GM23338 (cell line): ENCODE measurements around the gene MYNN. TPM values are rescaled to one million over a fixed set of nuclear protein-coding genes. Genes with fewer than 3 reads are reported as not detected.

ENCODE experiments used
- ATAC-seq: fragments of 200-7000 bp; cut with Tn5 transposase; 3 replicates; pipeline ENCODE4 v1.9.1; 2020
- DNase-seq: peaks from one replicate; pipeline ENCODE4 v3.0.0-alpha.2; 2015; ENCODE audit warnings: low spot score
- H2AFZ ChIP-seq: fragments of 200-600 bp; sonication (generic); 2 replicates; pipeline ENCODE4 v1.8.0; 2016; ENCODE audit warnings: antibody characterized with exemption, mild to moderate bottlenecking, moderate library complexity
- H3F3A ChIP-seq: fragments of 200-600 bp; sonication (generic); replicated peaks from 2 replicates; pipeline ENCODE4 v1.8.0; 2017; ENCODE audit warnings: antibody characterized with exemption, mixed run types, low read depth
- H3K27ac ChIP-seq: fragments of 200-600 bp; sonication (generic); 2 replicates; pipeline ENCODE4 v1.6.1; 2016; ENCODE audit warnings: low read depth
- H3K27me3 ChIP-seq: fragments of 200-600 bp; sonication (generic); 2 replicates; pipeline ENCODE4 v1.8.0; 2016; ENCODE audit warnings: mild to moderate bottlenecking, mixed run types, moderate library complexity; ENCODE audit not compliant: insufficient read depth
- H3K36me3 ChIP-seq: fragments of 200-600 bp; sonication (generic); 2 replicates; pipeline ENCODE4 v1.8.0; 2016; ENCODE audit warnings: mild to moderate bottlenecking; ENCODE audit not compliant: insufficient read depth
- H3K4me1 ChIP-seq: fragments of 200-600 bp; sonication (generic); 2 replicates; pipeline ENCODE4 v1.8.0; 2016; ENCODE audit warnings: mild to moderate bottlenecking, moderate library complexity; ENCODE audit not compliant: insufficient read depth
- H3K4me2 ChIP-seq: fragments of 200-600 bp; sonication (generic); 2 replicates; pipeline ENCODE4 v1.7.1; 2017; ENCODE audit warnings: mixed run types
- H3K4me3 ChIP-seq: fragments of 200-600 bp; sonication (generic); 2 replicates; pipeline ENCODE4 v1.6.1; 2016; ENCODE audit warnings: mixed run types
- H3K79me2 ChIP-seq: fragments of 200-600 bp; sonication (generic); replicated peaks from 2 replicates; pipeline ENCODE4 v1.8.0; 2017; ENCODE audit warnings: mild to moderate bottlenecking; ENCODE audit not compliant: insufficient read depth
- H3K9me2 ChIP-seq: fragments of 200-600 bp; sonication (generic); 2 replicates; pipeline ENCODE4 v1.8.0; 2017; ENCODE audit not compliant: insufficient read depth
- H4K20me1 ChIP-seq: fragments of 200-600 bp; sonication (generic); replicated peaks from 2 replicates; pipeline ENCODE4 v1.8.0; 2017; ENCODE audit warnings: mild to moderate bottlenecking; ENCODE audit not compliant: insufficient read depth
- H3K27ac Mint-ChIP-seq: 2 replicates; pipeline ENCODE4 v1.8.0; 2020; ENCODE audit warnings: inconsistent platforms, mild to moderate bottlenecking, moderate library complexity, mixed read lengths
- H3K27me3 Mint-ChIP-seq: 3 replicates; pipeline ENCODE4 v1.8.0; 2022; ENCODE audit warnings: low read depth, mild to moderate bottlenecking, moderate library complexity, mixed read lengths, inconsistent platforms; ENCODE audit not compliant: insufficient read depth, poor library complexity
- H3K36me3 Mint-ChIP-seq: 3 replicates; pipeline ENCODE4 v1.8.0; 2021; ENCODE audit warnings: low read depth, mild to moderate bottlenecking, inconsistent platforms, moderate library complexity, mixed read lengths
- H3K4me1 Mint-ChIP-seq: 3 replicates; pipeline ENCODE4 v1.8.0; 2020; ENCODE audit warnings: mild to moderate bottlenecking, inconsistent platforms, mixed read lengths
- H3K4me3 Mint-ChIP-seq: 3 replicates; pipeline ENCODE4 v1.8.0; 2021; ENCODE audit warnings: moderate library complexity, mild to moderate bottlenecking, inconsistent platforms, mixed read lengths
- H3K9me3 Mint-ChIP-seq: 3 replicates; pipeline ENCODE4 v1.8.0; 2020; ENCODE audit warnings: moderate library complexity, mild to moderate bottlenecking, inconsistent platforms, mixed read lengths
- CREB1 ChIP-seq: fragments of 250-450 bp; sonication (Bioruptor Pico); IDR thresholded peaks from 2 replicates; pipeline ENCODE4 v1.5.0; 2020; ENCODE audit warnings: low read depth, mild to moderate bottlenecking, moderate library complexity
- CTCF ChIP-seq, 2 experiments: fragments of 200-600 bp in 1 of 2; sonication (generic) in 1 of 2; conservative IDR thresholded peaks; 2 replicates each; pipeline versions ENCODE4 v1.5.1 to v1.6.1; 2016 to 2017; ENCODE audit warnings: antibody characterized with exemption in 2 of 2, low read depth in 2 of 2, mild to moderate bottlenecking in 2 of 2, moderate library complexity in 1 of 2
- EZH2 ChIP-seq: fragments of 200-600 bp; sonication (generic); IDR thresholded peaks from one replicate; pipeline ENCODE4 v1.8.0; 2017; ENCODE audit warnings: antibody characterized with exemption, mild to moderate bottlenecking, low read depth; ENCODE audit not compliant: unreplicated experiment
- EZH2phosphoT487 ChIP-seq: fragments of 200-600 bp; sonication (generic); IDR thresholded peaks from one replicate; pipeline ENCODE4 v1.8.1; 2018; ENCODE audit warnings: antibody characterized with exemption; ENCODE audit not compliant: unreplicated experiment
- JUNB ChIP-seq: IDR thresholded peaks from one replicate; pipeline ENCODE4 v1.6.1; 2016; ENCODE audit warnings: antibody characterized with exemption; ENCODE audit not compliant: unreplicated experiment
- NANOG ChIP-seq: IDR thresholded peaks from 2 replicates; pipeline ENCODE4 v1.6.1; 2016; ENCODE audit warnings: antibody characterized with exemption, borderline replicate concordance
- POLR2AphosphoS5 ChIP-seq: IDR thresholded peaks from 2 replicates; pipeline ENCODE4 v1.6.1; 2016; ENCODE audit warnings: antibody characterized with exemption, low read depth
- STAT1 ChIP-seq: IDR thresholded peaks from one replicate; pipeline ENCODE4 v1.6.1; 2016; ENCODE audit warnings: antibody characterized with exemption; ENCODE audit not compliant: unreplicated experiment
- ZNF114 ChIP-seq: fragments of 250-450 bp; sonication (Bioruptor Pico); IDR thresholded peaks from 2 replicates; pipeline ENCODE4 v1.5.0; 2020; ENCODE audit warnings: mild to moderate bottlenecking, moderate library complexity
- polyA plus RNA-seq: library from polyadenylated mRNA; unstranded; fragments of >200 nt; fragmentation: Nextera tagmentation; extraction: Ambion mirVana; gene quantifications from 2 replicates; pipeline ENCODE4 v1.2.1, GENCODE V29; 2016
- total RNA-seq: library from RNA; depleted of rRNA; stranded (reverse); fragments of >200 nt; shearing (Covaris generic); gene quantifications from 2 replicates; pipeline ENCODE4 v1.2.3, GENCODE V29; 2014
- TF ChIP-seq, protein P1 (sequence below): IDR thresholded peaks from one replicate; pipeline ENCODE4 v1.6.1; 2018; ENCODE audit warnings: antibody characterized with exemption; ENCODE audit not compliant: unreplicated experiment
- TF ChIP-seq, protein P2 (sequence below): fragments of 250-450 bp; sonication (Bioruptor Pico); IDR thresholded peaks from 2 replicates; pipeline ENCODE4 v1.5.0; 2020; ENCODE audit warnings: mild to moderate bottlenecking, moderate library complexity

The MYNN gene
- total and polyA plus RNA-seq, 2 experiments from 2014 or later, result 14.2 to 19.4 TPM

- Mint-ChIP-seq H3K4me3 (no peak overlapping the region), H3K36me3 (peaks cover 30% of the 10 kb centered on the region; the same call in 2 of the 3 replicates), H3K9me3 (no peaks in the 10 kb centered on the region), H3K27ac (no peak overlapping the region), H3K27me3 (peaks cover under 1% of the 10 kb centered on the region), H3K4me1 (no peaks in the 10 kb centered on the region)
- no peak for TF ChIP-seq JUNB
- TF ChIP-seq EZH2, result no peak
- no peak for TF ChIP-seq POLR2AphosphoS5
- H3K4me3 ChIP-seq, result no peak overlapping the region
- no peaks in the 10 kb centered on the region for H3K27me3 ChIP-seq
- no peaks in the 10 kb centered on the region for H4K20me1 ChIP-seq
- H3K27ac ChIP-seq, result no peak overlapping the region
- H3K4me1 ChIP-seq, result no peaks in the 10 kb centered on the region
- H3F3A ChIP-seq, result no peaks in the 10 kb centered on the region
- no peak overlapping the region for H2AFZ ChIP-seq
- ATAC-seq (no peak), DNase-seq (no peak)
- no peaks in the 10 kb centered on the region for H3K9me2 ChIP-seq
- peaks cover 36% of the 10 kb centered on the region for H3K36me3 ChIP-seq
- H3K4me2 ChIP-seq, result no peak overlapping the region
- H3K79me2 ChIP-seq, result no peaks in the 10 kb centered on the region
These were observed 14.6 kb downstream of the MYNN start for GRCh38 chr3:169787791-169788190.

DNA sequence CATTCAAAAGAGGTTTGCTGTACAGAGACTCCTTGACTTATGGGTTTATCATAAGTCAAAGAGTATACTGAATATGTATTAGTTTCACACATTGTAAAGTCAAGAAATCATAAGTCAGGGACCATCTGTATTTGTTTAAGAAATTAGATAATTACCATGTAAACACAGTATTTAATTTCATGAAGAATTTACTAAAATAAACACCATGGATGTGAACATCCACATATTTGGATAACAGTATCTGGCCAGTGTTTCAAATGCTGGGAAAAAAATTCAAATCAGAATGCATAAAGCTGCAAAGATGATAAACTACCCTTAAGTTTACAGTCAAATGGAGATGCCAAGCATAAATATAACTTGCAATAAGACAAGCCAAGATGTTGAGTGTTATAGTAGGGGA lies 17.0 kb downstream of the MYNN start:
- Histone ChIP-seq H3K27ac (no peak overlapping the region), H3K4me1 (no peaks in the 10 kb centered on the region), H3K4me3 (no peak overlapping the region), H2AFZ (no peak overlapping the region), H3K4me2 (no peak overlapping the region), H3K9me2 (no peaks in the 10 kb centered on the region), H3K36me3 (peaks cover 14% of the 10 kb centered on the region), H4K20me1 (no peaks in the 10 kb centered on the region), H3K27me3 (no peaks in the 10 kb centered on the region), H3F3A (no peaks in the 10 kb centered on the region), H3K79me2 (no peaks in the 10 kb centered on the region)
- TF ChIP-seq, protein P1, sequence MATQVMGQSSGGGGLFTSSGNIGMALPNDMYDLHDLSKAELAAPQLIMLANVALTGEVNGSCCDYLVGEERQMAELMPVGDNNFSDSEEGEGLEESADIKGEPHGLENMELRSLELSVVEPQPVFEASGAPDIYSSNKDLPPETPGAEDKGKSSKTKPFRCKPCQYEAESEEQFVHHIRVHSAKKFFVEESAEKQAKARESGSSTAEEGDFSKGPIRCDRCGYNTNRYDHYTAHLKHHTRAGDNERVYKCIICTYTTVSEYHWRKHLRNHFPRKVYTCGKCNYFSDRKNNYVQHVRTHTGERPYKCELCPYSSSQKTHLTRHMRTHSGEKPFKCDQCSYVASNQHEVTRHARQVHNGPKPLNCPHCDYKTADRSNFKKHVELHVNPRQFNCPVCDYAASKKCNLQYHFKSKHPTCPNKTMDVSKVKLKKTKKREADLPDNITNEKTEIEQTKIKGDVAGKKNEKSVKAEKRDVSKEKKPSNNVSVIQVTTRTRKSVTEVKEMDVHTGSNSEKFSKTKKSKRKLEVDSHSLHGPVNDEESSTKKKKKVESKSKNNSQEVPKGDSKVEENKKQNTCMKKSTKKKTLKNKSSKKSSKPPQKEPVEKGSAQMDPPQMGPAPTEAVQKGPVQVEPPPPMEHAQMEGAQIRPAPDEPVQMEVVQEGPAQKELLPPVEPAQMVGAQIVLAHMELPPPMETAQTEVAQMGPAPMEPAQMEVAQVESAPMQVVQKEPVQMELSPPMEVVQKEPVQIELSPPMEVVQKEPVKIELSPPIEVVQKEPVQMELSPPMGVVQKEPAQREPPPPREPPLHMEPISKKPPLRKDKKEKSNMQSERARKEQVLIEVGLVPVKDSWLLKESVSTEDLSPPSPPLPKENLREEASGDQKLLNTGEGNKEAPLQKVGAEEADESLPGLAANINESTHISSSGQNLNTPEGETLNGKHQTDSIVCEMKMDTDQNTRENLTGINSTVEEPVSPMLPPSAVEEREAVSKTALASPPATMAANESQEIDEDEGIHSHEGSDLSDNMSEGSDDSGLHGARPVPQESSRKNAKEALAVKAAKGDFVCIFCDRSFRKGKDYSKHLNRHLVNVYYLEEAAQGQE, result no peak
- TF ChIP-seq NANOG (no peak), EZH2 (no peak), ZNF114 (CRISPR knock-in tag) (no peak), CTCF (conservative IDR thresholded peaks at IDR 0.05; ENCODE audit: low read depth in 2 of 2) (no peak), STAT1 (no peak), CREB1 (CRISPR knock-in tag) (no peak), JUNB (no peak), POLR2AphosphoS5 (no peak), EZH2phosphoT487 (no peak)
- TF ChIP-seq, protein P2, sequence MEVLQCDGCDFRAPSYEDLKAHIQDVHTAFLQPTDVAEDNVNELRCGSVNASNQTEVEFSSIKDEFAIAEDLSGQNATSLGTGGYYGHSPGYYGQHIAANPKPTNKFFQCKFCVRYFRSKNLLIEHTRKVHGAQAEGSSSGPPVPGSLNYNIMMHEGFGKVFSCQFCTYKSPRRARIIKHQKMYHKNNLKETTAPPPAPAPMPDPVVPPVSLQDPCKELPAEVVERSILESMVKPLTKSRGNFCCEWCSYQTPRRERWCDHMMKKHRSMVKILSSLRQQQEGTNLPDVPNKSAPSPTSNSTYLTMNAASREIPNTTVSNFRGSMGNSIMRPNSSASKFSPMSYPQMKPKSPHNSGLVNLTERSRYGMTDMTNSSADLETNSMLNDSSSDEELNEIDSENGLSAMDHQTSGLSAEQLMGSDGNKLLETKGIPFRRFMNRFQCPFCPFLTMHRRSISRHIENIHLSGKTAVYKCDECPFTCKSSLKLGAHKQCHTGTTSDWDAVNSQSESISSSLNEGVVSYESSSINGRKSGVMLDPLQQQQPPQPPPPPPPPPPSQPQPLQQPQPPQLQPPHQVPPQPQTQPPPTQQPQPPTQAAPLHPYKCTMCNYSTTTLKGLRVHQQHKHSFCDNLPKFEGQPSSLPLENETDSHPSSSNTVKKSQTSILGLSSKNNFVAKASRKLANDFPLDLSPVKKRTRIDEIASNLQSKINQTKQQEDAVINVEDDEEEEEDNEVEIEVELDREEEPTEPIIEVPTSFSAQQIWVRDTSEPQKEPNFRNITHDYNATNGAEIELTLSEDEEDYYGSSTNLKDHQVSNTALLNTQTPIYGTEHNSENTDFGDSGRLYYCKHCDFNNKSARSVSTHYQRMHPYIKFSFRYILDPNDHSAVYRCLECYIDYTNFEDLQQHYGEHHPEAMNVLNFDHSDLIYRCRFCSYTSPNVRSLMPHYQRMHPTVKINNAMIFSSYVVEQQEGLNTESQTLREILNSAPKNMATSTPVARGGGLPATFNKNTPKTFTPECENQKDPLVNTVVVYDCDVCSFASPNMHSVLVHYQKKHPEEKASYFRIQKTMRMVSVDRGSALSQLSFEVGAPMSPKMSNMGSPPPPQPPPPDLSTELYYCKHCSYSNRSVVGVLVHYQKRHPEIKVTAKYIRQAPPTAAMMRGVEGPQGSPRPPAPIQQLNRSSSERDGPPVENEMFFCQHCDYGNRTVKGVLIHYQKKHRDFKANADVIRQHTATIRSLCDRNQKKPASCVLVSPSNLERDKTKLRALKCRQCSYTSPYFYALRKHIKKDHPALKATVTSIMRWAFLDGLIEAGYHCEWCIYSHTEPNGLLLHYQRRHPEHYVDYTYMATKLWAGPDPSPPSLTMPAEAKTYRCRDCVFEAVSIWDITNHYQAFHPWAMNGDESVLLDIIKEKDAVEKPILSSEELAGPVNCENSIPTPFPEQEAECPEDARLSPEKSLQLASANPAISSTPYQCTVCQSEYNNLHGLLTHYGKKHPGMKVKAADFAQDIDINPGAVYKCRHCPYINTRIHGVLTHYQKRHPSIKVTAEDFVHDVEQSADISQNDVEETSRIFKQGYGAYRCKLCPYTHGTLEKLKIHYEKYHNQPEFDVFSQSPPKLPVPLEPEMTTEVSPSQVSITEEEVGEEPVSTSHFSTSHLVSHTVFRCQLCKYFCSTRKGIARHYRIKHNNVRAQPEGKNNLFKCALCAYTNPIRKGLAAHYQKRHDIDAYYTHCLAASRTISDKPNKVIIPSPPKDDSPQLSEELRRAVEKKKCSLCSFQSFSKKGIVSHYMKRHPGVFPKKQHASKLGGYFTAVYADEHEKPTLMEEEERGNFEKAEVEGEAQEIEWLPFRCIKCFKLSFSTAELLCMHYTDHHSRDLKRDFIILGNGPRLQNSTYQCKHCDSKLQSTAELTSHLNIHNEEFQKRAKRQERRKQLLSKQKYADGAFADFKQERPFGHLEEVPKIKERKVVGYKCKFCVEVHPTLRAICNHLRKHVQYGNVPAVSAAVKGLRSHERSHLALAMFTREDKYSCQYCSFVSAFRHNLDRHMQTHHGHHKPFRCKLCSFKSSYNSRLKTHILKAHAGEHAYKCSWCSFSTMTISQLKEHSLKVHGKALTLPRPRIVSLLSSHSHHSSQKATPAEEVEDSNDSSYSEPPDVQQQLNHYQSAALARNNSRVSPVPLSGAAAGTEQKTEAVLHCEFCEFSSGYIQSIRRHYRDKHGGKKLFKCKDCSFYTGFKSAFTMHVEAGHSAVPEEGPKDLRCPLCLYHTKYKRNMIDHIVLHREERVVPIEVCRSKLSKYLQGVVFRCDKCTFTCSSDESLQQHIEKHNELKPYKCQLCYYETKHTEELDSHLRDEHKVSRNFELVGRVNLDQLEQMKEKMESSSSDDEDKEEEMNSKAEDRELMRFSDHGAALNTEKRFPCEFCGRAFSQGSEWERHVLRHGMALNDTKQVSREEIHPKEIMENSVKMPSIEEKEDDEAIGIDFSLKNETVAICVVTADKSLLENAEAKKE (CRISPR knock-in tag), result no peak
- H3K4me1 Mint-ChIP-seq, result no peaks in the 10 kb centered on the region
- no peak for ATAC-seq
- H3K27me3 Mint-ChIP-seq, result peaks cover 2% of the 10 kb centered on the region
- no peak overlapping the region for H3K4me3 Mint-ChIP-seq
- peaks cover 25% of the 10 kb centered on the region; the same call in 2 of the 3 replicates for H3K36me3 Mint-ChIP-seq
- H3K9me3 Mint-ChIP-seq, result no peaks in the 10 kb centered on the region
- H3K27ac Mint-ChIP-seq, result no peak overlapping the region
- DNase-seq, result no peak
